ENCODE measurements around the gene GRK5.

- TF ChIP-seq CTCF (IDR thresholded peaks at IDR 0.05; ENCODE audit: low read length) (no peak), EZH2 (optimal IDR thresholded peaks at IDR 0.05; ENCODE audit: low read depth, low read length) (no peak), EZH2phosphoT487 (IDR thresholded peaks at IDR 0.05; ENCODE audit: low read length) (no peak)
Measured at GRCh38 chr10:119222537-119222936, 15.2 kb downstream of the GRK5 start.

Data from MM.1S (cell line).